HEK293 (cell line): ENCODE results near the gene WDR86.

ENCODE experiments used
- CTCF ChIA-PET: fragments of 350-600 bp; formaldehyde crosslinking; extraction: SDS; loops from one replicate; lab custom pipeline; 2021; ENCODE audit warnings: antibody characterized with exemption; lab: Yijun Ruan, JAX
- POLR2A ChIA-PET: fragments of 300-600 bp; formaldehyde crosslinking; extraction: SDS; loops from one replicate; lab custom pipeline; 2020; ENCODE audit warnings: antibody characterized with exemption, inconsistent platforms; lab: Yijun Ruan, JAX
- H3K27ac ChIP-seq: fragments of 200-500 bp; sonication (Bioruptor generic); 2 replicates; pipeline ENCODE4 v1.5.1; 2014; ENCODE audit warnings: low read depth, low read length, control low read depth, inconsistent platforms; ENCODE audit errors: extremely low read depth
- H3K36me3 ChIP-seq, 2 experiments: fragments of 200-500 bp in 1 of 2; sonication (Bioruptor generic) in 1 of 2; 1 replicate in 1 of 2; 2 replicates in 1 of 2; pipeline ENCODE4 v1.5.1; 2014 to 2017; ENCODE audit warnings: inconsistent platforms in 2 of 2, low read length in 2 of 2; ENCODE audit not compliant: control insufficient read depth in 2 of 2, insufficient read depth in 1 of 2
- H3K4me1 ChIP-seq: fragments of 200-500 bp; sonication (Bioruptor generic); 2 replicates; pipeline ENCODE4 v1.5.1; 2014; ENCODE audit warnings: mild to moderate bottlenecking, low read length, inconsistent platforms; ENCODE audit not compliant: control insufficient read depth, insufficient read depth
- H3K4me3 ChIP-seq: 2 replicates; pipeline ENCODE4 v1.5.1; 2011; ENCODE audit warnings: low read depth, mild to moderate bottlenecking, control low read depth, low read length, moderate library complexity
- H3K9me3 ChIP-seq: fragments of 200-500 bp; sonication (Bioruptor generic); 2 replicates; pipeline ENCODE4 v1.5.1; 2014; ENCODE audit warnings: low read depth, low read length, inconsistent platforms; ENCODE audit not compliant: control insufficient read depth, insufficient read depth
- AEBP2 ChIP-seq: fragments of 450-650 bp; formaldehyde crosslinking; IDR thresholded peaks from 2 replicates; pipeline ENCODE4 v1.5.1; 2016; ENCODE audit warnings: missing biosample characterization, missing genetic modification characterization, borderline replicate concordance
- ATF2 ChIP-seq: fragments of 450-650 bp; formaldehyde crosslinking; IDR thresholded peaks from 2 replicates; pipeline ENCODE4 v1.5.1; 2016; ENCODE audit warnings: missing biosample characterization, missing genetic modification characterization, low read depth
- ELK4 ChIP-seq: IDR thresholded peaks from 2 replicates; pipeline ENCODE4 v1.6.1; 2011; ENCODE audit warnings: mild to moderate bottlenecking, low read depth, low read length, borderline replicate concordance
- GLI4 ChIP-seq: fragments of 450-650 bp; formaldehyde crosslinking; IDR thresholded peaks from 2 replicates; pipeline ENCODE4 v1.5.1; 2016; ENCODE audit warnings: missing biosample characterization, missing genetic modification characterization
- GLIS1 ChIP-seq: fragments of 450-650 bp; formaldehyde crosslinking; IDR thresholded peaks from 2 replicates; pipeline ENCODE4 v1.5.1; 2016; ENCODE audit warnings: missing biosample characterization, missing genetic modification characterization
- INSM2 ChIP-seq: fragments of 450-650 bp; formaldehyde crosslinking; IDR thresholded peaks from 2 replicates; pipeline ENCODE4 v1.5.1; 2016; ENCODE audit warnings: missing biosample characterization, missing genetic modification characterization
- ZBTB21 ChIP-seq: fragments of 450-650 bp; formaldehyde crosslinking; IDR thresholded peaks from 2 replicates; pipeline ENCODE4 v1.5.1; 2017; ENCODE audit warnings: missing biosample characterization, missing genetic modification characterization
- ZNF16 ChIP-seq: fragments of 450-650 bp; formaldehyde crosslinking; IDR thresholded peaks from 2 replicates; pipeline ENCODE4 v1.5.1; 2016; ENCODE audit warnings: low read depth, missing biosample characterization, missing genetic modification characterization
- ZNF175 ChIP-seq: fragments of 450-650 bp; formaldehyde crosslinking; IDR thresholded peaks from 2 replicates; pipeline ENCODE4 v1.5.1; 2016; ENCODE audit warnings: missing biosample characterization, missing genetic modification characterization
- ZNF18 ChIP-seq: fragments of 450-650 bp; formaldehyde crosslinking; IDR thresholded peaks from 2 replicates; pipeline ENCODE4 v1.5.1; 2016; ENCODE audit warnings: missing biosample characterization, missing genetic modification characterization
- ZNF394 ChIP-seq: fragments of 450-650 bp; formaldehyde crosslinking; IDR thresholded peaks from 2 replicates; pipeline ENCODE4 v1.5.1; 2016; ENCODE audit warnings: missing biosample characterization, missing genetic modification characterization, mild to moderate bottlenecking, moderate library complexity, borderline replicate concordance
- ZNF560 ChIP-seq: fragments of 450-650 bp; formaldehyde crosslinking; IDR thresholded peaks from 2 replicates; pipeline ENCODE4 v1.5.1; 2017; ENCODE audit warnings: missing biosample characterization, missing genetic modification characterization, borderline replicate concordance
- ZNF571 ChIP-seq: fragments of 450-650 bp; formaldehyde crosslinking; IDR thresholded peaks from 2 replicates; pipeline ENCODE4 v1.5.0; 2017; ENCODE audit warnings: missing biosample characterization, missing genetic modification characterization
- ZNF585B ChIP-seq: fragments of 450-650 bp; formaldehyde crosslinking; IDR thresholded peaks from 2 replicates; pipeline ENCODE4 v1.5.1; 2016; ENCODE audit warnings: missing biosample characterization, missing genetic modification characterization
- ZNF600 ChIP-seq: fragments of 450-650 bp; formaldehyde crosslinking; IDR thresholded peaks from 2 replicates; pipeline ENCODE4 v1.5.1; 2016; ENCODE audit warnings: missing biosample characterization, missing genetic modification characterization
- ZNF654 ChIP-seq: fragments of 450-650 bp; formaldehyde crosslinking; IDR thresholded peaks from 2 replicates; pipeline ENCODE4 v1.5.1; 2016; ENCODE audit warnings: low read depth, missing biosample characterization, missing genetic modification characterization
- ZNF670 ChIP-seq: fragments of 450-650 bp; formaldehyde crosslinking; IDR thresholded peaks from 2 replicates; pipeline ENCODE4 v1.5.1; 2016; ENCODE audit warnings: missing biosample characterization, missing genetic modification characterization, low read depth
- ZNF776 ChIP-seq: fragments of 450-650 bp; formaldehyde crosslinking; IDR thresholded peaks from 2 replicates; pipeline ENCODE4 v1.5.0; 2017; ENCODE audit warnings: missing biosample characterization, missing genetic modification characterization, borderline replicate concordance

The WDR86 gene

GRCh38 chr7:151406886-151407583 is 2.8 kb downstream of the WDR86 start:
- ChIA-PET POLR2A (no interaction called here), CTCF (no interaction called here)
- no peaks in the 10 kb centered on the region for H3K9me3 ChIP-seq
- no peaks in the 10 kb centered on the region for H3K36me3 ChIP-seq
- H3K4me1 ChIP-seq: no peaks in the 10 kb centered on the region
- H3K27ac ChIP-seq: no peak overlapping the region
- H3K4me3 ChIP-seq: no peak overlapping the region
- TF ChIP-seq INSM2 (tag by site-specific recombination) (no peak), ZNF16 (tag by site-specific recombination) (no peak)

GRCh38 chr7:151406051-151406875 is 3.6 kb downstream of the WDR86 start:
- no peak for TF ChIP-seq ZNF560 (tag by site-specific recombination)
- no peak for TF ChIP-seq ATF2
- no peak for TF ChIP-seq ZNF600 (tag by site-specific recombination)
- no peak for TF ChIP-seq GLIS1 (tag by site-specific recombination)
- TF ChIP-seq ZNF175 (tag by site-specific recombination): no peak
- TF ChIP-seq ZNF776 (tag by site-specific recombination): no peak
- no peak for TF ChIP-seq GLI4
- TF ChIP-seq AEBP2 (tag by site-specific recombination): no peak
- TF ChIP-seq ZBTB21 (tag by site-specific recombination): no peak
- no peak for TF ChIP-seq ZNF571
- no peak for TF ChIP-seq ELK4
- no peak for TF ChIP-seq ZNF585B (tag by site-specific recombination)
- TF ChIP-seq ZNF18 (tag by site-specific recombination): no peak
- no peak for TF ChIP-seq ZNF394 (tag by site-specific recombination)
- TF ChIP-seq ZNF654 (tag by site-specific recombination): no peak
- no peak for TF ChIP-seq ZNF670 (tag by site-specific recombination)
- ChIA-PET CTCF (interaction anchor here (0.7 kb wide), 1 partner anchor 444 kb away, joined by 3 read pairs; no protein-coding TSS in a partner anchor), POLR2A (no interaction called here)
- H3K4me1 ChIP-seq: no peaks in the 10 kb centered on the region
- H3K27ac ChIP-seq: no peak overlapping the region
- H3K36me3 ChIP-seq: no peaks in the 10 kb centered on the region
- H3K4me3 ChIP-seq: no peak overlapping the region
- no peaks in the 10 kb centered on the region for H3K9me3 ChIP-seq
